PC-9 (cell line): ENCODE data around the gene IPO4.
"Not testable (repeated sequence)": the region's sequence is repeated elsewhere in the genome, so short reads cannot be mapped to it uniquely, and the experiment has no call there.

Experiments used
- CTCF ChIP-seq: fragments of 200-600 bp; sonication (generic); conservative IDR thresholded peaks from 2 replicates; pipeline ENCODE4 v1.6.1; 2017; ENCODE audit warnings: mixed run types, antibody characterized with exemption, mild to moderate bottlenecking, moderate library complexity
- EZH2 ChIP-seq: fragments of 200-600 bp; sonication (generic); IDR thresholded peaks from 2 replicates; pipeline ENCODE4 v1.8.0; 2017; ENCODE audit warnings: antibody characterized with exemption, low read depth

DNA sequence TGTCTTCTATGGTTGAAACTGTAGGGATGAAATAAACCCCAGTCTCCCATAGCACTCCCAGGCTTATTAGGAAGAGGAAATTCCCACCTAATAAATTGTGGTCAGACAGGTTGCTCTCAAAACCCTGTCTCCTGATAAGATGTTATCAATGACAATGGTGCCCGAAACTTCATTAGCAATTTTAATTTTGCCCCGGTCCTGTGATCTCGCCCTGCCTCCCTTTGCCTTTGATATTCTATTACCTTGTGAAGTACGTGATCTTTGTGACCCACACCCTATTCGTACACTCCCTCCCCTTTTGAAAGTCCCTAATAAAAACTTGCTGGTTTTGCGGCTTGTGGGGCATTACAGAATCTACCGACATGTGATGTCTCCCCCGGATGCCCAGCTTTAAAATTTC lies 13.9 kb upstream of the IPO4 start:
- TF ChIP-seq CTCF, EZH2: not testable (repeated sequence)
